ENCODE data around the gene ALDH1A3.

GRCh38 chr15:100902436-100903167 is 23.0 kb downstream of the ALDH1A3 start:
- TF ChIP-seq, protein P1, sequence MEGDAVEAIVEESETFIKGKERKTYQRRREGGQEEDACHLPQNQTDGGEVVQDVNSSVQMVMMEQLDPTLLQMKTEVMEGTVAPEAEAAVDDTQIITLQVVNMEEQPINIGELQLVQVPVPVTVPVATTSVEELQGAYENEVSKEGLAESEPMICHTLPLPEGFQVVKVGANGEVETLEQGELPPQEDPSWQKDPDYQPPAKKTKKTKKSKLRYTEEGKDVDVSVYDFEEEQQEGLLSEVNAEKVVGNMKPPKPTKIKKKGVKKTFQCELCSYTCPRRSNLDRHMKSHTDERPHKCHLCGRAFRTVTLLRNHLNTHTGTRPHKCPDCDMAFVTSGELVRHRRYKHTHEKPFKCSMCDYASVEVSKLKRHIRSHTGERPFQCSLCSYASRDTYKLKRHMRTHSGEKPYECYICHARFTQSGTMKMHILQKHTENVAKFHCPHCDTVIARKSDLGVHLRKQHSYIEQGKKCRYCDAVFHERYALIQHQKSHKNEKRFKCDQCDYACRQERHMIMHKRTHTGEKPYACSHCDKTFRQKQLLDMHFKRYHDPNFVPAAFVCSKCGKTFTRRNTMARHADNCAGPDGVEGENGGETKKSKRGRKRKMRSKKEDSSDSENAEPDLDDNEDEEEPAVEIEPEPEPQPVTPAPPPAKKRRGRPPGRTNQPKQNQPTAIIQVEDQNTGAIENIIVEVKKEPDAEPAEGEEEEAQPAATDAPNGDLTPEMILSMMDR (IDR thresholded peaks at IDR 0.05) = no peak
- TF ChIP-seq POLR2A (IDR thresholded peaks at IDR 0.05) = no peak
